Cardiac fibroblast (primary cell): ENCODE results near the gene FZD8.
A peak's percentile ranks its signal among the peaks of the same experiment; 100 is the strongest.
"Not testable (repeated sequence)": the region's sequence is repeated elsewhere in the genome, so short reads cannot be mapped to it uniquely, and the experiment has no call there.

Experiments
- DNase-seq, 2 donors: peaks; one replicate each; pipeline versions ENCODE4 v3.0.0 to v3.0.0-alpha.2; 2010; ENCODE audit warnings: low read depth in 2 of 2
- H3K4me3 ChIP-seq, 2 donors: replicated peaks in 1 of 2; 1 replicate in 1 of 2; 2 replicates in 1 of 2; pipeline ENCODE4 v1.5.1; 2011; ENCODE audit warnings: low read depth in 2 of 2, low read length in 2 of 2, mild to moderate bottlenecking in 2 of 2, moderate library complexity in 1 of 2
- CTCF ChIP-seq: IDR thresholded peaks from one replicate; pipeline ENCODE4 v1.5.1; 2011; ENCODE audit warnings: low read depth, mild to moderate bottlenecking, low read length, inconsistent platforms

The FZD8 gene

GRCh38 chr10:35642035-35642792 lies at the start of gene FZD8:
Gene FZD8 (minus strand): TSS chr10:35642296. CDS start chr10:35641429, 867 bp downstream.
- TF ChIP-seq CTCF: no peak
- H3K4me3 ChIP-seq: peak within 1 kb of the TSS; percentile 67 to 73
- peak; percentile 94 for DNase-seq

GRCh38 chr10:35691522-35692236 lies 49.6 kb upstream of the FZD8 start:
- no peak for DNase-seq
- TF ChIP-seq CTCF: no peak
- H3K4me3 ChIP-seq: no peak overlapping the region

- no peak overlapping the region for H3K4me3 ChIP-seq
- DNase-seq: no peak
- TF ChIP-seq CTCF: no peak
Observed at GRCh38 chr10:35690534-35690933, 48.4 kb upstream of the FZD8 start.

GRCh38 chr10:35685858-35686257 lies 43.8 kb upstream of the FZD8 start:
- not testable (repeated sequence) for DNase-seq, H3K4me3 ChIP-seq

- no peak for TF ChIP-seq CTCF
- DNase-seq: no peak
- no peak overlapping the region for H3K4me3 ChIP-seq
Observed at GRCh38 chr10:35685402-35685801, 43.3 kb upstream of the FZD8 start.

GRCh38 chr10:35684586-35684985 lies 42.5 kb upstream of the FZD8 start:
- TF ChIP-seq CTCF: no peak
- DNase-seq: no peak
- H3K4me3 ChIP-seq: no peak overlapping the region

GRCh38 chr10:35675846-35676245 lies 33.8 kb upstream of the FZD8 start:
- no peak for TF ChIP-seq CTCF
- no peak for DNase-seq
- no peak overlapping the region for H3K4me3 ChIP-seq
